ENCODE data around the gene RHOA. TPM values are rescaled to one million over a fixed set of nuclear protein-coding genes. Genes with fewer than 3 reads are reported as not detected.

The RHOA gene
- total and polyA plus RNA-seq, 2 of the 13 experiments (the other 11 are each of a cell fraction or from before 2014, with no cell fraction given), result 131 to 177 TPM

GRCh38 chr3:49422379-49423248 lies 10.8 kb upstream of the RHOA start, which contains the start of gene AMT (continued):
- TF ChIP-seq FUBP1 (CRISPR knock-in tag; IDR thresholded peaks at IDR 0.05; ENCODE audit: borderline replicate concordance), result no peak
- peak; percentile 35; the same call in 1 of the 2 replicates for TF ChIP-seq BHLHE40 (IDR thresholded peaks at IDR 0.05; ENCODE audit: low read length)
- TF ChIP-seq CBX2 (IDR thresholded peaks at IDR 0.05; ENCODE audit: low read depth, low read length), result no peak
- no peak for TF ChIP-seq CBX2 (CRISPR knock-in tag; IDR thresholded peaks at IDR 0.05; ENCODE audit: low read depth)
- no peak for TF ChIP-seq CSRNP2 (CRISPR knock-in tag; conservative IDR thresholded peaks at IDR 0.05; ENCODE audit: low read depth)
- no peak; the same call in 1 of the 2 replicates for TF ChIP-seq ZNF747 (CRISPR knock-in tag; IDR thresholded peaks at IDR 0.05; ENCODE audit: borderline replicate concordance)
- no peak for TF ChIP-seq FOXA3 (CRISPR knock-in tag; IDR thresholded peaks at IDR 0.05)
- peak; percentile 65; the same call in 1 of the 2 replicates for TF ChIP-seq ZBTB34 (CRISPR knock-in tag; IDR thresholded peaks at IDR 0.05)
- TF ChIP-seq MEIS2 (CRISPR knock-in tag; IDR thresholded peaks at IDR 0.05), result peak; percentile 68; the same call in 1 of the 2 replicates
- no peak for TF ChIP-seq ZNF367 (CRISPR knock-in tag; IDR thresholded peaks at IDR 0.05; ENCODE audit: borderline replicate concordance)
- TF ChIP-seq ZBTB46 (CRISPR knock-in tag; IDR thresholded peaks at IDR 0.05; ENCODE audit: borderline replicate concordance), result no peak
- TF ChIP-seq GTF2F1 (IDR thresholded peaks at IDR 0.05; ENCODE audit: low read length), result no peak
- TF ChIP-seq TARDBP (CRISPR knock-in tag; IDR thresholded peaks at IDR 0.05), result peak; percentile 51; the same call in 1 of the 2 replicates
- TF ChIP-seq ZNF282 (IDR thresholded peaks at IDR 0.05; ENCODE audit: partially characterized antibody), result no peak
- 0 out of 2 replicates have a peak, but pooled peaks have one; percentile 25 for TF ChIP-seq TMF1 (CRISPR knock-in tag; IDR thresholded peaks at IDR 0.05; ENCODE audit: low read depth)
- no peak for TF ChIP-seq NONO (IDR thresholded peaks at IDR 0.05)
- TF ChIP-seq NONO (CRISPR knock-in tag; conservative IDR thresholded peaks at IDR 0.05), result peak; percentile 69
- no peak for TF ChIP-seq KAT2B (IDR thresholded peaks at IDR 0.05; ENCODE audit: borderline replicate concordance, low read depth, low read length)
- TF ChIP-seq PRMT3 (CRISPR knock-in tag; IDR thresholded peaks at IDR 0.05; ENCODE audit: borderline replicate concordance, low read depth), result no peak
- TF ChIP-seq ZNF670 (CRISPR knock-in tag; IDR thresholded peaks at IDR 0.05; ENCODE audit: borderline replicate concordance), result no peak
